NCI-H1048 (cell line): ENCODE results near the gene LPGAT1.
"Not testable (repeated sequence)": the region's sequence is repeated elsewhere in the genome, so short reads cannot be mapped to it uniquely, and the experiment has no call there.

ENCODE experiments used
- DNase-seq: peaks from one replicate; lab custom pipeline; 2025; lab: John Stamatoyannopoulos, UW

LPGAT1 gene

GRCh38 chr1:211705467-211706091, 125.0 kb downstream of the LPGAT1 start:
- DNase-seq = no peak

- no peak for DNase-seq
Observed at GRCh38 chr1:211704543-211704942, 126.0 kb downstream of the LPGAT1 start.

GRCh38 chr1:211703812-211704537, 126.6 kb downstream of the LPGAT1 start:
- DNase-seq = no peak

GRCh38 chr1:211701733-211702132, 128.8 kb downstream of the LPGAT1 start:
- DNase-seq = no peak

GRCh38 chr1:211699059-211699458, 131.5 kb downstream of the LPGAT1 start:
- no peak for DNase-seq

GRCh38 chr1:211698161-211699026, 132.2 kb downstream of the LPGAT1 start:
- DNase-seq = peak; percentile 84

- DNase-seq = no peak
Observed at GRCh38 chr1:211697356-211697755, 133.2 kb downstream of the LPGAT1 start.

- DNase-seq = no peak
Observed at GRCh38 chr1:211695135-211695816, 135.3 kb downstream of the LPGAT1 start.

GRCh38 chr1:211693911-211694310, 136.7 kb downstream of the LPGAT1 start:
- not testable (repeated sequence) for DNase-seq
